ENCODE results near the gene HPCAL1.

- TF ChIP-seq CTCF (IDR thresholded peaks at IDR 0.05) (no peak), POLR2A (IDR thresholded peaks at IDR 0.05) (no peak)
Observed at GRCh38 chr2:10426726-10427617, 124.3 kb downstream of the HPCAL1 start.
